Mucosa of descending colon (tissue), 3 donors: ENCODE measurements around the gene METTL2B. TPM values are rescaled to one million over a fixed set of nuclear protein-coding genes. Genes with fewer than 3 reads are reported as not detected.
"Not testable (repeated sequence)": the region's sequence is repeated elsewhere in the genome, so short reads cannot be mapped to it uniquely, and the experiment has no call there.

ENCODE experiments used
- ATAC-seq: fragments of 200-7000 bp; cut with Tn5 transposase; one replicate; pipeline ENCODE4 v1.9.1; 2020; ENCODE audit warnings: mild to moderate bottlenecking, moderate library complexity
- DNase-seq, 3 donors: peaks; one replicate each; pipeline ENCODE4 v3.0.0-alpha.2; 2020
- H3K36me3 ChIP-seq: fragments of 200-600 bp; one replicate; pipeline ENCODE4 v1.8.0; 2021; ENCODE audit warnings: low read depth, mild to moderate bottlenecking
- H3K4me1 ChIP-seq: fragments of 200-600 bp; one replicate; pipeline ENCODE4 v1.8.0; 2021; ENCODE audit warnings: low read depth, mild to moderate bottlenecking
- H3K4me3 ChIP-seq: fragments of 200-600 bp; one replicate; pipeline ENCODE4 v1.8.0; 2021; ENCODE audit warnings: mild to moderate bottlenecking
- H3K9me3 ChIP-seq: fragments of 200-600 bp; one replicate; pipeline ENCODE4 v1.8.0; 2021; ENCODE audit warnings: mild to moderate bottlenecking
- intact Hi-C, 2 donors: fragments of 100-400 bp; cut with DNase I in 1 of 2; cut with micrococcal nuclease in 1 of 2; formaldehyde crosslinking; loops; one replicate each; pipeline versions ENCODE4 v1.11.0 to v1.11.1; 2022; cut with DNase I, micrococcal nuclease
- total RNA-seq, 3 donors: library from RNA; stranded (reverse); fragmentation: NEBNext Ultra II Directional in 2 of 3; extraction: Animal tissue kit (Norgen Biotek cat#: 25700) in 2 of 3; gene quantifications; one replicate each; pipeline versions ENCODE4 v1.2.1 to v1.2.4, GENCODE V29; 2021 to 2023
- TF ChIP-seq, protein P1 (sequence below): fragments of 200-600 bp; IDR thresholded peaks from one replicate; pipeline ENCODE4 v1.8.0; 2022; ENCODE audit warnings: antibody characterized with exemption, mild to moderate bottlenecking
- donor health status: DM: no; HTN: no; CAD: no; lungs with moderate emphysema.
- donor health status: DM: no; HTN: no; CAD: no.
- donor health status: DM: no; HTN: yes; CAD: no.

The METTL2B gene
- total RNA-seq, 3 donors from 2014 or later, result 24.1 to 29.4 (median 28.4) TPM

DNA sequence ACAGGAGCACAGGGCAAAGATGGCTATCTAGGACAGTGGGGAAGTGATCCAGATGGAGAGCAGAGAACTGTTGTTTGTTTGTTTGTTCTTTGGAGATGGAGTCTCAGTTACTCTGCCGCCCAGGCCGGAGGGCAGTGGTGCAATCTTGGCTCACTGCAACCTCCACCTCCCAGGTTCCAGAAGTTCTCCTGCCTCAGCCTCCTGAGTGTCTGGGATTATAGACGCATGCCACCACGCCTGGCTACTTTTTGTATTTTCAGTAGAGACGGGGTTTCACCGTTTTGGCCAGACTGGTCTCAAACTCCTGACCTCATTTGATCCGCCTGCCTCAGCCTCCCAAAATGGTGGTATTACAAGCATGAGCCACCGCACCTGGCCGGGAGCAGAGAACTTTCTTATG lies 20.9 kb downstream of the METTL2B start:
- no peaks in the 10 kb centered on the region for H3K4me1 ChIP-seq
- TF ChIP-seq, protein P1, sequence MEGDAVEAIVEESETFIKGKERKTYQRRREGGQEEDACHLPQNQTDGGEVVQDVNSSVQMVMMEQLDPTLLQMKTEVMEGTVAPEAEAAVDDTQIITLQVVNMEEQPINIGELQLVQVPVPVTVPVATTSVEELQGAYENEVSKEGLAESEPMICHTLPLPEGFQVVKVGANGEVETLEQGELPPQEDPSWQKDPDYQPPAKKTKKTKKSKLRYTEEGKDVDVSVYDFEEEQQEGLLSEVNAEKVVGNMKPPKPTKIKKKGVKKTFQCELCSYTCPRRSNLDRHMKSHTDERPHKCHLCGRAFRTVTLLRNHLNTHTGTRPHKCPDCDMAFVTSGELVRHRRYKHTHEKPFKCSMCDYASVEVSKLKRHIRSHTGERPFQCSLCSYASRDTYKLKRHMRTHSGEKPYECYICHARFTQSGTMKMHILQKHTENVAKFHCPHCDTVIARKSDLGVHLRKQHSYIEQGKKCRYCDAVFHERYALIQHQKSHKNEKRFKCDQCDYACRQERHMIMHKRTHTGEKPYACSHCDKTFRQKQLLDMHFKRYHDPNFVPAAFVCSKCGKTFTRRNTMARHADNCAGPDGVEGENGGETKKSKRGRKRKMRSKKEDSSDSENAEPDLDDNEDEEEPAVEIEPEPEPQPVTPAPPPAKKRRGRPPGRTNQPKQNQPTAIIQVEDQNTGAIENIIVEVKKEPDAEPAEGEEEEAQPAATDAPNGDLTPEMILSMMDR, result no peak
- peaks cover 3% of the 10 kb centered on the region for H3K36me3 ChIP-seq
- ATAC-seq (no peak), DNase-seq (no peak)
- no peak overlapping the region for H3K4me3 ChIP-seq
- H3K9me3 ChIP-seq, result no peaks in the 10 kb centered on the region
- intact Hi-C loops, result no loop called here

DNA sequence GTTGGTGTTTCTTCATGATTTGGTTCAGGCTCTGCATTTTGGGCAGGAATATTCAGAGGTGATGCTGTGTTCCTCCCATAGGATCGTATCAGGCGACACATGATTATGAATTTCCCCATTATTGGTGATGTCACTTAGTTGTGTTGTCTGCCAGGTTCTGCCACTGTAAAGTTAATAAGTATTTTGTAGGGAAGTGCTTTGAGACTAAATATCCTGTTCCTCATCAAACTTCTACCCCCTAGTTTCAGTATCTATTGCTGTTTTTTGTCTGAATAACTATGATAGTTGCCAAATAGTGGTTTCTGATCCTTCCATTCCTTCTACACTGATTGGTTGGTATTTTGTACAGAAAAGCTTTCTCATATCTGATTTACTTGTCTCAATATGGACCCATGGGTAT lies 28.9 kb downstream of the METTL2B start:
- H3K4me3 ChIP-seq, ATAC-seq, intact Hi-C loops: not testable (repeated sequence)

GRCh38 chr7:128506819-128507218 lies 30.3 kb downstream of the METTL2B start:
- peak; percentile 54 for ATAC-seq
- H3K4me3 ChIP-seq, H3K9me3 ChIP-seq, H3K36me3 ChIP-seq, DNase-seq, H3K4me1 ChIP-seq, intact Hi-C loops: not testable (repeated sequence)

More for the DNA sequence above, 28.9 kb downstream of the METTL2B start:
- not testable (repeated sequence) for H3K36me3 ChIP-seq, DNase-seq, H3K9me3 ChIP-seq, H3K4me1 ChIP-seq

- H3K9me3 ChIP-seq, H3K36me3 ChIP-seq, H3K4me1 ChIP-seq, H3K4me3 ChIP-seq, DNase-seq, intact Hi-C loops: not testable (repeated sequence)
- peak; percentile 19 for ATAC-seq
Measured at GRCh38 chr7:128507321-128507993, 30.9 kb downstream of the METTL2B start.

GRCh38 chr7:128511692-128512091 lies 35.1 kb downstream of the METTL2B start:
- H3K4me1 ChIP-seq, intact Hi-C loops, ATAC-seq, DNase-seq, H3K9me3 ChIP-seq, H3K4me3 ChIP-seq, H3K36me3 ChIP-seq: not testable (repeated sequence)

GRCh38 chr7:128515232-128515631 lies 38.7 kb downstream of the METTL2B start:
- H3K4me1 ChIP-seq, H3K36me3 ChIP-seq, DNase-seq, intact Hi-C loops, ATAC-seq, H3K4me3 ChIP-seq, H3K9me3 ChIP-seq: not testable (repeated sequence)

GRCh38 chr7:128517023-128517422 lies 40.5 kb downstream of the METTL2B start:
- H3K9me3 ChIP-seq, H3K36me3 ChIP-seq, H3K4me3 ChIP-seq, DNase-seq, H3K4me1 ChIP-seq, intact Hi-C loops, ATAC-seq: not testable (repeated sequence)

DNA sequence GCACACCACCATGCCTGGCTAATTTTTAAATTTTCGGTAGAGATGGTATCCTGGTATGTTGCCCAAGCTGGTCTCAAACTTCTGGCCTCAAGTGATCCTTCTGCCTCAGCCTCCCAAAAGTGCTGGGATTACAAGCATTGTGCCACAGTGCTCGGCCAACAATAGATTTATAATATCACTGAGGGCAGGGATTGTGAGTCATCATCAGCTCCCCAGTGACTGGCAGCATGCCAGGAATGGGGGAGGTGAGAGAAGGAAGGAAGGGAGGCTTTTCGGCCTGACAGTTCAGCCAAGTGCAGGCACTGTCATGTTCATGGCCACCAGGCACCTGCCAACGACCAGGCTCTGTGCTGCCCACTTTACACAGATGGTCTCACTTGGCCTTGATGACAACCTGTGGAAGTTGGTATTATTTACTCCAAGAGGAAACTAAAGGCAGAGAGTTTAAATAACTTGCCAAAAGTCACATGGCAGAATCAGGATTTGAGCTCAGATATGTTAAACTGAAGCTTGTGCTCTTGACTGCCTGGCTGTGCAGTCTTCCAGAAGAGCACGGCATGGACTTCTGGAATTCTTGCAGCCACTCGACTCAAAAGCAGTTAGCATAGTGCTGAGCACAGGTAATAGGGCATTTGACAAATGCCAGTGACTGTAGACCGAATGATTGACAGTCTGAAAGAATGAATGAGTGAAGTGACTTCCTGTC lies 46.8 kb downstream of the METTL2B start:
- ATAC-seq (peak; percentile 94), DNase-seq (peak; percentile 91 to 94 (median 93))
- H3K4me3 ChIP-seq, H3K9me3 ChIP-seq, intact Hi-C loops, H3K36me3 ChIP-seq: not testable (repeated sequence)
- H3K4me1 ChIP-seq, result peaks cover 12% of the 10 kb centered on the region

DNA sequence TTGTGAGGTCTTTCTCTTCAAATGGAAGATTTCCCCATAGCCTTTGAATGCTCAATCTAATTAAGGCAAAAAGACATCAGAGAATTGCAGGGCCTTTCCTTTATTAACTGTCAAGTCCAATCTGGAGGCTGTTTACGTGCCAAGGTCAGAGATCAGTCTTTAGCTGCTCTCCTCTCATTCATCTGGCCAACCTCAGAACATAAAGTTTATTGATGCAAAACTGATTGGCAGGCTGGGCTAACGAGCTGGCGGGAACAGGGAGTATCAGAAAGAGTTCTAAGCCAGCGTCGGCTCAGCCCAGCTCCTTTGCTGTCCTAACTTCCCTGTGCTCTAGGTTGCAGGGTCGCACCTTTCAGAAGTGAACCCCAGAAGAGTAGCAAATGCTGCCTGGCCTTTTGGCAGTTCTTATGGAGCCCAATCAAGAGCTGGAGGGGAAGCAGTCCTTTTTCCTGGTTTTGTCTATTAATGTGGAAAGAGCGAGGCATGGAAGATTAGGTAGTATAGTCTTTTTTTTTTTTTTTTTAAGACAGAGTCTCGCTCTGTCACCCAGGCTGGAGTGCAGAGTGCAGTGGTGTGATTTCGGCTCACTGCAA lies 47.5 kb downstream of the METTL2B start:
- H3K9me3 ChIP-seq, H3K36me3 ChIP-seq, H3K4me3 ChIP-seq, intact Hi-C loops: not testable (repeated sequence)
- H3K4me1 ChIP-seq, result peaks cover 12% of the 10 kb centered on the region
- peak; percentile 87 for ATAC-seq
- DNase-seq, result peak in 2 of 3 donors; percentile 48 to 73

GRCh38 chr7:128525584-128525983 lies 49.0 kb downstream of the METTL2B start:
- ATAC-seq, H3K4me3 ChIP-seq, DNase-seq, intact Hi-C loops, H3K9me3 ChIP-seq, H3K36me3 ChIP-seq: not testable (repeated sequence)
- H3K4me1 ChIP-seq, result peaks cover 12% of the 10 kb centered on the region

DNA sequence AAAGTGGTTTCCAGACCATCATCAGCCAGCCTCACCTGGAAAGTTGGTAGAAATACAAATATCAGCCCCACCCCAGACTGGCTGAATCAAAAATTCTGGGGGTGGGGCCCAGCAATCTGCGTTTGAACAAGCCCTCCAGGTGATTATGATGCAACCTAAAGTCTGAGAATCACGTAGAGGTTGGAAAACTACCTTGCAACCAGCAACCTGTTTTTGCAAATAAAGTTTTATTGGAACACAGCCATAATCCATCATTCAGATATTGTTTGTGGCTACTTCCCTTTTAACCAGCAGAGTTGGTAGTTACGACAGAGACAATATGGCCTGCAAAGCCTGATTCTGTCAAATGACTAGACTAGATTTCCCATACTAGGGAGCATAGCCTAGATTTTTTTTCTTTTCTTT lies 49.5 kb downstream of the METTL2B start:
- DNase-seq, H3K9me3 ChIP-seq, intact Hi-C loops, H3K4me3 ChIP-seq, ATAC-seq, H3K36me3 ChIP-seq: not testable (repeated sequence)
- peaks cover 12% of the 10 kb centered on the region for H3K4me1 ChIP-seq

GRCh38 chr7:128529191-128529590 lies 52.6 kb downstream of the METTL2B start:
- H3K36me3 ChIP-seq, DNase-seq, ATAC-seq, H3K9me3 ChIP-seq, intact Hi-C loops, H3K4me3 ChIP-seq: not testable (repeated sequence)
- peaks cover 14% of the 10 kb centered on the region for H3K4me1 ChIP-seq

DNA sequence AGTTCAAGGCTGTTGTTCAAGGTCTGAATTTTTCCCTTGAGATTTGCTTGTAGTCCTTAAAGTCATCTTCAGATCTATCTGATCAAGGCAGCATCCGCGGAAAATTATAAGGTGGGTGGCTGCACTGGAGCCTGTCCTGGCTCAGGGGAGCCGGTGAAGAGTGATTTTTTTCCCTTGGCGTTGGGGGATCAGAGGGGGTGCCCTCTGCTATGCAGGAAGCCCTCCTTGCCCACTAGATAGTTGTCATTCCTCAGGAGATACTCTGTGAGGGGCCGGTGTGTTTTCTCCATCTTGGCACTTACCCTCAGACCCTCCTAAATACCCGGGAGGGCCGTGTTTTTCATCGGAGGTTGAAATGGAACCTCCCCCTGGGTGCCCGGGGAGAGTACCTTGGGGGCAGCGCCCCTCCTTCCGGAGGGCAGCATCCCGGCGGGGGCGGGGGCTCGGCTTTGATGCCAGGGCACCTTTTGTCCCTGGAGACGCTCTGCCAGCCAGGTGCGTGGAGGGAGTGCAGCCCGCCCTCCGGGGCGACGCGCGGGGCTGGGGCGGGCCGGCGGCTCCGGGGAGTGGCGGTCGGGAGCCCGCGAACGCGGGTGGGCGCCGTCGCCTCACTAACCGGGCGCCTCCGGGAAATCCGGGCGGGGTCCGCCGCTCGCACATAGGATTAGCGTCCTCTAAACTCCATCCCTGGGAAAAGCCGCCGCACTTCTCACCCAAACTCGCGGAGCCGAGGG lies 53.7 kb downstream of the METTL2B start:
- H3K9me3 ChIP-seq, intact Hi-C loops, H3K36me3 ChIP-seq: not testable (repeated sequence)
- peak overlapping the region; percentile 78 for H3K4me3 ChIP-seq
- ATAC-seq, result peak; percentile 26
- H3K4me1 ChIP-seq, result peaks cover 13% of the 10 kb centered on the region
- peak; percentile 37 to 72 (median 47) for DNase-seq
